Immature natural killer cell (primary cell): ENCODE measurements around the gene SIK2. TPM values are rescaled to one million over a fixed set of nuclear protein-coding genes. Genes with fewer than 3 reads are reported as not detected.

Experiments
- DNase-seq, 3 donors: peaks; one replicate each; pipeline ENCODE4 v3.0.0; 2022; ENCODE audit warnings: mixed read lengths in 1 of 3
- H3K27ac Mint-ChIP-seq, 6 donors: one replicate each; pipeline ENCODE4 v1.8.0; 2020; ENCODE audit warnings: mixed read lengths in 6 of 6, mild to moderate bottlenecking in 5 of 6, inconsistent platforms in 4 of 6, moderate library complexity in 3 of 6
- H3K27me3 Mint-ChIP-seq, 3 donors: one replicate each; pipeline ENCODE4 v1.8.0; 2020 to 2021; ENCODE audit warnings: low read depth in 3 of 3, mild to moderate bottlenecking in 3 of 3, mixed read lengths in 3 of 3, moderate library complexity in 3 of 3, inconsistent platforms in 1 of 3
- H3K36me3 Mint-ChIP-seq, 3 donors: one replicate each; pipeline ENCODE4 v1.8.0; 2020; ENCODE audit warnings: mixed read lengths in 3 of 3, inconsistent platforms in 2 of 3, mild to moderate bottlenecking in 2 of 3
- H3K4me1 Mint-ChIP-seq, 2 donors: one replicate each; pipeline ENCODE4 v1.8.0; 2020; ENCODE audit warnings: inconsistent platforms in 2 of 2, mild to moderate bottlenecking in 2 of 2, mixed read lengths in 2 of 2, moderate library complexity in 1 of 2
- H3K4me3 Mint-ChIP-seq, 5 donors: one replicate each; pipeline ENCODE4 v1.8.0; 2020; ENCODE audit warnings: mild to moderate bottlenecking in 5 of 5, mixed read lengths in 5 of 5, inconsistent platforms in 3 of 5, moderate library complexity in 3 of 5
- H3K9me3 Mint-ChIP-seq, 6 donors: one replicate each; pipeline ENCODE4 v1.8.0; 2020; ENCODE audit warnings: mild to moderate bottlenecking in 6 of 6, mixed read lengths in 6 of 6, inconsistent platforms in 4 of 6, moderate library complexity in 3 of 6
- polyA plus RNA-seq, 3 donors: library from polyadenylated mRNA; unstranded; fragments of 300-500 nt; fragmentation: Illumina TruSeq; gene quantifications; one replicate each; pipeline ENCODE4 v1.2.3, GENCODE V29; 2021

SIK2 gene
- polyA plus RNA-seq, 3 donors from 2014 or later: 0.04 to 0.38 (median 0.13) TPM

GRCh38 chr11:111571829-111572501 is 30.3 kb upstream of the SIK2 start:
- Mint-ChIP-seq H3K36me3 (no peaks in the 10 kb centered on the region), H3K9me3 (no peaks in the 10 kb centered on the region), H3K27ac (no peak overlapping the region), H3K4me1 (peaks cover 0 to 4% of the 10 kb centered on the region in 2 donors), H3K4me3 (no peak overlapping the region), H3K27me3 (peaks cover 0 to 3% (median 0%) of the 10 kb centered on the region in 3 donors)
- DNase-seq: no peak

GRCh38 chr11:111572581-111572980 is 29.7 kb upstream of the SIK2 start:
- DNase-seq: no peak
- Mint-ChIP-seq H3K36me3 (no peaks in the 10 kb centered on the region), H3K27ac (no peak overlapping the region), H3K4me1 (peaks cover 0 to 4% of the 10 kb centered on the region in 2 donors), H3K9me3 (no peaks in the 10 kb centered on the region), H3K27me3 (peaks cover 0 to 3% (median 0%) of the 10 kb centered on the region in 3 donors), H3K4me3 (no peak overlapping the region)

DNA sequence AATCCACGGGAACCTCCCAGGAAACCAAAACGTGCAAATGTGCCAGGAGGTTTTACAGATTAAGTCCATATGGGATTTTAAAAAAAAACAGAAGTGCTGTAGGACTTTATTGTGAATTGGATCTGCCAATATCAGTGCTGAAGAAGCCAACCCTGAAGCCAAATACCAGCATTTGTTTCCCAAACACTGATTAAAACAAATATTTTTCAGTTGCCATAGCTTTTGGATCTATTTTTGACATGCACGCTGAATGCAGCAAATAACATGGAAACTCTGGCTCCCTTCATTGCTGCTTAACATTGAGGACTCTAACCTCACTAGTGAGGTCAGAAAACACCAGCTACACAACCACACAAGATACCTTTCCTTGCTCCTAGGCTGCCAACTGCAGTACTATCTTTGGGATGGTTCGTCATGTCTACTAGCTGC is 28.4 kb upstream of the SIK2 start:
- Mint-ChIP-seq H3K36me3 (no peaks in the 10 kb centered on the region), H3K9me3 (no peaks in the 10 kb centered on the region), H3K4me3 (no peak overlapping the region), H3K4me1 (peaks cover 0 to 4% of the 10 kb centered on the region in 2 donors), H3K27ac (peak overlapping the region in 2 of 6 donors; percentile 11 to 63), H3K27me3 (peaks cover 0 to 3% (median 0%) of the 10 kb centered on the region in 3 donors)
- no peak for DNase-seq

DNA sequence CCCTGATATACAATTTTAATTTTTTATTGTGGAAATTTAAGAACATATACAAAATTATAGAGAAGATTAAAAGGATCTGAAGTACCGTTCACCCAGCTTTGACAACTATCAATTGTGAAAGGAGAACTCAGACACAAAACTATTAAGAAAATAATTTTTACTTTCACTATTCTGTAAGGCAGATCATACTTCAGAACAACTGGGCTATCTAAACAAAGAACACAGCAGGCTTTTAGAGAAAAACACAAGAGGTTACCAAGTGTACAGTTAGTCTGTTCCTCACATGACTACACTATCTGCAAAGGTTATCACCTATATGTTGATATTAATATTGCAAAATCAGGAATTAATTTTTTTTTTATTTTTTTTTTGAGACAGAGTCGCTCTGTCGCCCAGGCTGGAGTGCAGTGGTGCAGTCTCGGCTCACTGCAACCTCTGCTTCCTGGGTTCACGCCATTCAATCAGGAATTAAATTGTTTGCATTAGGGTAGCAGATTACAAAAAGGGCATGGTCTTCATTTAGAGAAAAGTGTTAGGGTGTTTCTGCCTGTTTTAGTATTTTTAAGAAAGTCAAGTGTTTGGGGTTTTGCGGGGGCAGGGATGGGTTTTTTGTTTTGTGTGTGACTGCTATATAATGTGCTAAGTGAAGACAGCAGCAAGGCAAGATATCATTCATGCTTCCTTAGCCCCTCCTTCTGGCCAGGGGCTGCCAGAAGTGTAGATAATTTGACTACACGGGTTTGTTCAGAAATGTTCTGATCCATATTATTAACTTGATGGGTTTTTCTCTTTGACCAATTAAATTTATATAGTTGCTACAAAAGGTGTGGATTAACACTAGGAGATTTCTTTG is 27.6 kb upstream of the SIK2 start:
- peak in 1 of 3 donors; percentile 10 for DNase-seq
- peak overlapping the region; percentile 11 to 83 (median 49) for H3K27ac Mint-ChIP-seq

DNA sequence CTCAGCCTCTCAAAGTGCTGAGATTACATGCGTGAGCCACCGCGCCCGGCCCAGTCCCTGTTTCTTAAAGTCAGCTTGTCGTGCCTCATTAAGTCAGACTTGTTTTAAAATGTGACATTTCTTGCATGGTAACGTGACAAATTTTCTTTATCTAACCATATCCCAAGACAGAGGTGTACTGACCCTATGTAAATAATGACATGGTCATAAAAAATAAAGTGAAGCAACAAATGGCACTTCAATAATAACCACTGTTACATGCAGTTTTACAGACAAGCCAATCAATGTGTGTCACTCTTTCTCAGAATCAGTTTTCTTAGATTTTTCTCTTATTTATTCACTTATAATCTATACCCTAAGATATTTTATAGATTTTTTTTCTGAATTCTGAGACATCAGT is 26.5 kb upstream of the SIK2 start:
- Mint-ChIP-seq H3K36me3 (no peaks in the 10 kb centered on the region), H3K4me3 (no peak overlapping the region), H3K27ac (no peak overlapping the region), H3K4me1 (peaks cover 0 to 4% of the 10 kb centered on the region in 2 donors), H3K9me3 (no peaks in the 10 kb centered on the region), H3K27me3 (peaks cover 0 to 3% (median 0%) of the 10 kb centered on the region in 3 donors)
- no peak for DNase-seq

More for the DNA sequence above, 27.6 kb upstream of the SIK2 start:
- Mint-ChIP-seq H3K27me3 (peaks cover 0 to 3% (median 0%) of the 10 kb centered on the region in 3 donors), H3K9me3 (no peaks in the 10 kb centered on the region), H3K4me1 (peaks cover 0 to 4% of the 10 kb centered on the region in 2 donors), H3K36me3 (no peaks in the 10 kb centered on the region), H3K4me3 (peak overlapping the region; percentile 21 to 86 (median 76))

DNA sequence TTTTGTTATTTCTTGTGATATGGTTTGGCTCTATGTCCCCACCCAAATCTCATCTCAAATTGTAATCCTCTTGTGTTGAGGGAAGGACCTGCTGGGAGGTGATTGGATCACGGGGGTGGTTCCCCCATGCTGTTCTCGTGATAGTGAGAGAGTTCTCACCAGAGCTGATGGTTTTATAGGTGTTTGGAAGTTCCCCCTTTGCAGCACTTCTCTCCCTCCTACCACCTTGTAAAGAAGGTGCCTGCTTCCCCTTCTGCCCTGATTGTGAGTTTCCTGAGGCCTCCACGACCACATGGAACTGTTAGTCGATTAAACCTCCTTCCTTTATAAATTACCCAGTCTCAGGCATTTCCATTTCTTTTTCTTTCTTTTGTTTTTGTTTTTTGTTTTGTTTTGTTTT is 24.4 kb upstream of the SIK2 start:
- H3K27me3 Mint-ChIP-seq: peaks cover 0 to 4% (median 0%) of the 10 kb centered on the region in 3 donors
- no peak overlapping the region for H3K27ac Mint-ChIP-seq
- DNase-seq: no peak
- H3K9me3 Mint-ChIP-seq: no peaks in the 10 kb centered on the region
- H3K4me3 Mint-ChIP-seq: no peak overlapping the region
- no peaks in the 10 kb centered on the region for H3K36me3 Mint-ChIP-seq
- peaks cover 0 to 4% of the 10 kb centered on the region in 2 donors for H3K4me1 Mint-ChIP-seq

DNA sequence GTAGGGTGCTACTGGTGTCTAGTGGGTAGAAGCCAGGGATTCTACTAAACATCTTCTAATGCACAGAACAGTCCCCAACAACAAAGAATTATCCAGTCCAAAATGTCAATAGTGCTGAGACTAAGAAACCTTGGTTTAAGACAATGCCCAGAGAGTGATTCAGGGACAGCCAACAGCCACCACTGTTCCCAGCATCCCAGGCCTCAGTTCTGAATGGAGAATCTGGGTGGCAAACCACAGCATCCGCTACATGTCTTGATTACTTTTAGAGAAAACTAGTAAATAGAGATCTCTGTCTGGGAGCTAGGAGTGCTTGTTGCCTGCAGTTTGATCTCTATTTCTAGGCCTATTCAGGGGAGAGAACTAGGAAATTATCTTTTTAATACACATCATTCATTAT is 20.9 kb upstream of the SIK2 start:
- DNase-seq: no peak
- Mint-ChIP-seq H3K4me3 (no peak overlapping the region), H3K9me3 (no peaks in the 10 kb centered on the region), H3K36me3 (no peaks in the 10 kb centered on the region), H3K4me1 (no peaks in the 10 kb centered on the region), H3K27me3 (peaks cover 0 to 6% (median 0%) of the 10 kb centered on the region in 3 donors), H3K27ac (peak overlapping the region in 1 of 6 donors; percentile 15)

DNA sequence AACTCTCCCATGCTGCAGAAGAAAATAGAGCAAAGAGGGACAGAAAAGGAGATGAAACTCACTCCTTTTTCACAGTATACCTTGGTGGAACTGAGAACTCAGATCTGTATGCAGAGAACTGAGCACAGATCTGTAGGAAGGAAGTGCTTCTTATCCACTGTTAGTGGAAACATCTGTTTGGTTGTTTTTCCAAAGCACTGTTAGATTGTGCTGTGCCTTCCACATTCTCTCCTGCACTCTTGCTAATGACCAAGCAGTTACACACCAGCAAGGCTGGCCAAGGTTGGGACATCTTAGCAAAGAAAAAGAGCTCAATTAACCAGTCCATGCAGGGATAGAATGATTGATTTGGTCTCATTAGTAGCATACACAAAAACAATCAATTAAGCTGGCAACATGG is 20.1 kb upstream of the SIK2 start:
- Mint-ChIP-seq H3K27me3 (peaks cover 0 to 6% (median 0%) of the 10 kb centered on the region in 3 donors), H3K4me1 (no peaks in the 10 kb centered on the region), H3K36me3 (no peaks in the 10 kb centered on the region), H3K9me3 (no peaks in the 10 kb centered on the region), H3K4me3 (no peak overlapping the region), H3K27ac (no peak overlapping the region)
- DNase-seq: no peak

DNA sequence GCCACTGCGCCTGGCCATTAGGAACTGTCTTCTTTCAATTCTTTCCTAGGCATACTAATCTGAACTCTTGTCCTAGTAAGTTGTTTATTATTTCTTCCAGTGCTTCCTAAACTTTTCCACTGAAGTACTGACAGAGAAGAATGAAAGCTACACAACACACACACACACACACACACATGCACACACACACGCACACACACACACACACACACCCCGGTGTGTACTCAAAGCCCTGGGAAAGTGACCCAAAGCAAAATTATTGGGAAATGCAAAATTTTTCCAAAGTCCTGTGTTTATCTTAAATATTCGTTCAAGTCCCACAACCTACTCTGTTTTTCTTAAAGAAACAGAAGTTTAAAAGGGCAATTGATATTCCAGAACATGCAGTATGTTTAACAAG is 19.4 kb upstream of the SIK2 start:
- no peak for DNase-seq
- Mint-ChIP-seq H3K27ac (no peak overlapping the region), H3K9me3 (no peaks in the 10 kb centered on the region), H3K27me3 (peaks cover 0 to 6% (median 0%) of the 10 kb centered on the region in 3 donors), H3K36me3 (no peaks in the 10 kb centered on the region), H3K4me1 (no peaks in the 10 kb centered on the region), H3K4me3 (no peak overlapping the region)

- DNase-seq: no peak
- Mint-ChIP-seq H3K27ac (no peak overlapping the region), H3K9me3 (no peaks in the 10 kb centered on the region), H3K36me3 (no peaks in the 10 kb centered on the region), H3K4me1 (no peaks in the 10 kb centered on the region), H3K4me3 (no peak overlapping the region), H3K27me3 (peaks cover 0 to 6% (median 0%) of the 10 kb centered on the region in 3 donors)
Observed at GRCh38 chr11:111585371-111585770, 16.9 kb upstream of the SIK2 start.

DNA sequence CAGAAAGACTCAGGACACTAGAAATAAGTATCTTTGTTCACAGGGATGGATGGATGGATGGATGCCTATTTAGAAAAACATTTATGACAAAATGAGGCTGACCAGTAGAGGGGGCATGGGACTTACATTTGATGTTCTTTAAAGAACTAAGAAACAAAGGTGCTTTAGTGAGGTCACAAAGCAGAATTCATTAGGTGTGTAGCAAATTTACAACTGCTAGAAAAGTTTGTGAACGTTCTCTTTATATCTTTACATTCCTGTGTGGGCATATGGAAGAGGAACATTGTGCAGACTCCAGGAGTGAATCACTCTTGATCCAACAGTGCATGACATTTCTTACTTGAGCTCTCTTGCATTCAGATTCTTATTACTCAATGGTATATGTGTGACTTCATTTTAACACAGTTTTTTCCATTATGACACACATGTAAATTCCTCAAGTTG is 15.8 kb upstream of the SIK2 start:
- Mint-ChIP-seq H3K27me3 (peaks cover 0 to 6% (median 0%) of the 10 kb centered on the region in 3 donors), H3K36me3 (no peaks in the 10 kb centered on the region), H3K27ac (no peak overlapping the region), H3K4me1 (no peaks in the 10 kb centered on the region), H3K4me3 (no peak overlapping the region), H3K9me3 (no peaks in the 10 kb centered on the region)
- DNase-seq: peak; percentile 43 to 59 (median 46)

- Mint-ChIP-seq H3K9me3 (no peaks in the 10 kb centered on the region), H3K27me3 (peaks cover 0 to 2% (median 0%) of the 10 kb centered on the region in 3 donors), H3K4me1 (no peaks in the 10 kb centered on the region), H3K4me3 (no peak overlapping the region), H3K36me3 (no peaks in the 10 kb centered on the region), H3K27ac (no peak overlapping the region)
- no peak for DNase-seq
Observed at GRCh38 chr11:111589114-111589513, 13.1 kb upstream of the SIK2 start.

DNA sequence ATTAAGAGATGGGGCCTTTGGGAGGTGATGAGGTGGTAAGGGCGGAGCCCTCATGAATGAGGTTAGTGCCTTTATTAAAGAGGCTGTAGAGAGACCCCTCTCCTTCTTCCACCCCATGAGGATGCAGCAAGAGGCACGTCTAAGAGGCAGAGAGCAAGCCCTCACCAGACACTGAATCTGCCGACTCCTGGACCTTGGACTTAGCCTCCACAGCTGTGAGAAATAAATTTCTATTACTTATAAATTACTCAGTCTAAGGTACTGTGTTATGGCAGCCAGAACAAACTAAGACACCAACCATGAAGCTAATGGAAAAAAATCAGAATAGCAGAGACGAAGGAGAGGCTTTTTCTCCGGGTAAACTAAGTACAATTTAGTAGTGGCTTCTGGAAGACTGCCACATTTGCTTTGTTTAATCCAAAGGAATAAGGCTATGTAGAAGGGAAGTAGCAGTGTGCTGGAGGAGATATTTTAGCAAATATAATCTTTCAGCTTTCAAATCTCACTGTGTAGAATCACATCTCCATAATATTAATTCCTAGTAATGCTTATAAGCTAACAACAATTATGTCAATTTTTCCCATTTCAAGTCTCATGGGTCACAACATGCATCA is 12.3 kb upstream of the SIK2 start:
- Mint-ChIP-seq H3K27ac (no peak overlapping the region), H3K9me3 (no peaks in the 10 kb centered on the region), H3K4me1 (no peaks in the 10 kb centered on the region), H3K27me3 (peaks cover 0 to 4% (median 2%) of the 10 kb centered on the region in 3 donors), H3K4me3 (no peak overlapping the region), H3K36me3 (no peaks in the 10 kb centered on the region)
- no peak for DNase-seq
